Epidermal melanocyte (primary cell): ENCODE data around the gene KBTBD13.
"Not testable (repeated sequence)": the region's sequence is repeated elsewhere in the genome, so short reads cannot be mapped to it uniquely, and the experiment has no call there.

Source experiments
- DNase-seq: peaks from one replicate; pipeline ENCODE4 v3.0.0; 2011; ENCODE audit warnings: low spot score; ENCODE audit not compliant: insufficient read length

Gene KBTBD13

GRCh38 chr15:65087873-65088642 lies 11.5 kb downstream of the KBTBD13 start:
- DNase-seq = no peak

- DNase-seq = no peak
These were observed 12.1 kb downstream of the KBTBD13 start for GRCh38 chr15:65088643-65089021.

- no peak for DNase-seq
These were observed 12.8 kb downstream of the KBTBD13 start for GRCh38 chr15:65089206-65089824.

- DNase-seq = no peak
These were observed 15.6 kb downstream of the KBTBD13 start for GRCh38 chr15:65091946-65092770.

- no peak for DNase-seq
These were observed 16.6 kb downstream of the KBTBD13 start for GRCh38 chr15:65092911-65093792.

- DNase-seq = not testable (repeated sequence)
These were observed 17.2 kb downstream of the KBTBD13 start for GRCh38 chr15:65093793-65094170.

- DNase-seq = no peak
These were observed 17.9 kb downstream of the KBTBD13 start for GRCh38 chr15:65094294-65094995.

- DNase-seq = no peak
These were observed 18.6 kb downstream of the KBTBD13 start for GRCh38 chr15:65095011-65095746.

GRCh38 chr15:65095747-65096104 lies 19.2 kb downstream of the KBTBD13 start:
- DNase-seq = no peak

GRCh38 chr15:65096481-65097385 lies 20.2 kb downstream of the KBTBD13 start:
- no peak for DNase-seq

GRCh38 chr15:65097651-65098263 lies 21.2 kb downstream of the KBTBD13 start:
- no peak for DNase-seq

GRCh38 chr15:65099336-65099735 lies 22.8 kb downstream of the KBTBD13 start:
- no peak for DNase-seq

- not testable (repeated sequence) for DNase-seq
These were observed 23.3 kb downstream of the KBTBD13 start for GRCh38 chr15:65099801-65100200.

- no peak for DNase-seq
These were observed 23.9 kb downstream of the KBTBD13 start for GRCh38 chr15:65100442-65100841.

GRCh38 chr15:65101411-65101890 lies 24.9 kb downstream of the KBTBD13 start:
- DNase-seq = peak; percentile 55

- DNase-seq = no peak
These were observed 25.6 kb downstream of the KBTBD13 start for GRCh38 chr15:65101891-65102708.

- DNase-seq = no peak
These were observed 26.4 kb downstream of the KBTBD13 start for GRCh38 chr15:65102912-65103311.
